Activated CD8-positive, alpha-beta memory T cell treated with anti-CD3 and anti-CD28 coated beads, Interleukin-2, amount 10 ng/mL, durations not matched to agents 7 days and 5 days (primary cell): Measurements from ENCODE around the gene HAPLN2. TPM values are rescaled to one million over a fixed set of nuclear protein-coding genes. Genes with fewer than 3 reads are reported as not detected.

Source experiments
- ATAC-seq: fragments of 150-1000 bp; cut with Tn5 transposase; one replicate; pipeline ENCODE4 v1.10.0; 2021; ENCODE audit warnings: moderate library complexity
- CTCF ChIA-PET: fragments of 350-600 bp; sonication (Branson Sonifier 250); formaldehyde crosslinking; loops from one replicate; lab custom pipeline; 2021; ENCODE audit warnings: antibody characterized with exemption; lab: Charles Lee
- DNase-seq: peaks from one replicate; pipeline ENCODE4 v3.0.0-alpha.2; 2020
- H3K27ac Mint-ChIP-seq: one replicate; pipeline ENCODE4 v1.8.0; 2021; ENCODE audit warnings: mild to moderate bottlenecking, mixed read lengths
- H3K27me3 Mint-ChIP-seq: one replicate; pipeline ENCODE4 v1.8.0; 2021; ENCODE audit warnings: mixed read lengths
- H3K36me3 Mint-ChIP-seq: one replicate; pipeline ENCODE4 v1.8.0; 2021; ENCODE audit warnings: mild to moderate bottlenecking, mixed read lengths
- H3K4me1 Mint-ChIP-seq: one replicate; pipeline ENCODE4 v1.8.0; 2021; ENCODE audit warnings: mixed read lengths
- H3K4me3 Mint-ChIP-seq: one replicate; pipeline ENCODE4 v1.8.0; 2021; ENCODE audit warnings: mild to moderate bottlenecking, moderate library complexity, mixed read lengths
- H3K9me3 Mint-ChIP-seq: one replicate; pipeline ENCODE4 v1.8.0; 2022; ENCODE audit warnings: low read depth, mixed read lengths
- total RNA-seq, 2 experiments: library from RNA; stranded (reverse); gene quantifications; one replicate each; pipeline ENCODE4 v1.2.3, GENCODE V29; 2021

HAPLN2 gene
- total RNA-seq, 2 experiments from 2014 or later = not detected

GRCh38 chr1:156656806-156657740 is 37.9 kb downstream of the HAPLN2 start:
- Mint-ChIP-seq H3K4me3 (peak overlapping the region; percentile 17), H3K36me3 (no peaks in the 10 kb centered on the region), H3K27me3 (peaks cover 51% of the 10 kb centered on the region), H3K27ac (no peak overlapping the region), H3K4me1 (peaks cover 52% of the 10 kb centered on the region), H3K9me3 (no peaks in the 10 kb centered on the region)
- CTCF ChIA-PET = interaction anchor here (0.6 to 12.6 kb wide), 23 partner anchors 8 to 271 kb away, joined by 3 to 340 read pairs (median 5); partner anchors contain the start of genes BCAN, CRABP2, HAPLN2 and ISG20L2
- ATAC-seq (peak; percentile 22), DNase-seq (peak; percentile 78)

- Mint-ChIP-seq H3K27ac (no peak overlapping the region), H3K27me3 (peaks cover 48% of the 10 kb centered on the region), H3K36me3 (no peaks in the 10 kb centered on the region), H3K4me1 (peaks cover 56% of the 10 kb centered on the region), H3K9me3 (no peaks in the 10 kb centered on the region), H3K4me3 (no peak overlapping the region)
- ATAC-seq (no peak), DNase-seq (no peak)
- CTCF ChIA-PET = interaction anchor here (0.6 to 12.6 kb wide), 23 partner anchors 8 to 272 kb away, joined by 3 to 340 read pairs (median 5); partner anchors contain the start of genes BCAN, CRABP2, HAPLN2 and ISG20L2
Measured at GRCh38 chr1:156657741-156658319, 38.6 kb downstream of the HAPLN2 start.

GRCh38 chr1:156658496-156658895 is 39.3 kb downstream of the HAPLN2 start:
- Mint-ChIP-seq H3K4me3 (no peak overlapping the region), H3K9me3 (no peaks in the 10 kb centered on the region), H3K4me1 (peaks cover 59% of the 10 kb centered on the region), H3K36me3 (no peaks in the 10 kb centered on the region), H3K27ac (no peak overlapping the region), H3K27me3 (peaks cover 41% of the 10 kb centered on the region)
- CTCF ChIA-PET = interaction anchor here (0.6 to 12.6 kb wide), 21 partner anchors 8 to 178 kb away, joined by 3 to 340 read pairs (median 5); partner anchors contain the start of genes BCAN, CRABP2, HAPLN2 and ISG20L2
- ATAC-seq (no peak), DNase-seq (no peak)

GRCh38 chr1:156658945-156659574 is 39.8 kb downstream of the HAPLN2 start:
- ATAC-seq (no peak), DNase-seq (no peak)
- CTCF ChIA-PET = interaction anchor here (0.7 to 12.6 kb wide), 31 partner anchors 9 to 273 kb away, joined by 3 to 340 read pairs (median 3); partner anchors contain the start of genes BCAN, CRABP2, HAPLN2 and ISG20L2
- Mint-ChIP-seq H3K4me3 (peak overlapping the region; percentile 82), H3K27ac (peak overlapping the region; percentile 76), H3K27me3 (peaks cover 35% of the 10 kb centered on the region), H3K4me1 (peaks cover 61% of the 10 kb centered on the region), H3K9me3 (no peaks in the 10 kb centered on the region), H3K36me3 (no peaks in the 10 kb centered on the region)

- ATAC-seq = no peak
- CTCF ChIA-PET = interaction anchor here (0.5 to 12.6 kb wide), 30 partner anchors 8 to 511 kb away, joined by 3 to 340 read pairs (median 3); partner anchors contain the start of genes BCAN, CRABP2, HAPLN2 and ISG20L2
- no peaks in the 10 kb centered on the region for H3K9me3 Mint-ChIP-seq
- DNase-seq = no peak
- peak overlapping the region; percentile 76 for H3K27ac Mint-ChIP-seq
- no peaks in the 10 kb centered on the region for H3K36me3 Mint-ChIP-seq
- peak overlapping the region; percentile 82 for H3K4me3 Mint-ChIP-seq
- H3K4me1 Mint-ChIP-seq = peaks cover 64% of the 10 kb centered on the region
- H3K27me3 Mint-ChIP-seq = peaks cover 30% of the 10 kb centered on the region
Measured at GRCh38 chr1:156659661-156659987, 40.4 kb downstream of the HAPLN2 start.

- DNase-seq = peak; percentile 97
- peak; percentile 81 for ATAC-seq
- peaks cover 68% of the 10 kb centered on the region for H3K4me1 Mint-ChIP-seq
- peaks cover 24% of the 10 kb centered on the region for H3K27me3 Mint-ChIP-seq
- no peaks in the 10 kb centered on the region for H3K9me3 Mint-ChIP-seq
- CTCF ChIA-PET = interaction anchor here (0.5 to 12.6 kb wide), 44 partner anchors 8 to 511 kb away, joined by 3 to 340 read pairs (median 4); partner anchors contain the start of genes BCAN, CRABP2, HAPLN2 and ISG20L2
- peak overlapping the region; percentile 82 for H3K4me3 Mint-ChIP-seq
- H3K27ac Mint-ChIP-seq = peak overlapping the region; percentile 95
- H3K36me3 Mint-ChIP-seq = no peaks in the 10 kb centered on the region
Measured at GRCh38 chr1:156659988-156660751, 41.0 kb downstream of the HAPLN2 start.

GRCh38 chr1:156660752-156661112 is 41.5 kb downstream of the HAPLN2 start:
- ATAC-seq (peak; percentile 13), DNase-seq (no peak)
- CTCF ChIA-PET = interaction anchor here (0.8 to 12.6 kb wide), 27 partner anchors 8 to 275 kb away, joined by 3 to 340 read pairs (median 5); partner anchors contain the start of genes BCAN, CRABP2, HAPLN2 and INSRR
- Mint-ChIP-seq H3K4me3 (peak overlapping the region; percentile 82), H3K27ac (peak overlapping the region; percentile 95), H3K9me3 (no peaks in the 10 kb centered on the region), H3K36me3 (no peaks in the 10 kb centered on the region), H3K27me3 (peaks cover 23% of the 10 kb centered on the region), H3K4me1 (peaks cover 73% of the 10 kb centered on the region)

- H3K4me1 Mint-ChIP-seq = peaks cover 68% of the 10 kb centered on the region
- H3K27me3 Mint-ChIP-seq = peaks cover 12% of the 10 kb centered on the region
- CTCF ChIA-PET = interaction anchor here (1.1 to 12.6 kb wide), 11 partner anchors 10 to 277 kb away, joined by 4 to 340 read pairs (median 9); partner anchors contain the start of genes CRABP2, HAPLN2, INSRR and ISG20L2
- H3K4me3 Mint-ChIP-seq = no peak overlapping the region
- ATAC-seq = no peak
- no peak for DNase-seq
- H3K27ac Mint-ChIP-seq = peak overlapping the region; percentile 24
- no peaks in the 10 kb centered on the region for H3K36me3 Mint-ChIP-seq
- no peaks in the 10 kb centered on the region for H3K9me3 Mint-ChIP-seq
Measured at GRCh38 chr1:156662005-156662799, 43.0 kb downstream of the HAPLN2 start.

- H3K36me3 Mint-ChIP-seq = no peaks in the 10 kb centered on the region
- no peak for ATAC-seq
- CTCF ChIA-PET = interaction anchor here (2.3 to 12.6 kb wide), 3 partner anchors 25 to 197 kb away, joined by 9 to 340 read pairs (median 10); partner anchors contain the start of genes HAPLN2, INSRR and NTRK1
- H3K27me3 Mint-ChIP-seq = peaks cover 8% of the 10 kb centered on the region
- peaks cover 63% of the 10 kb centered on the region for H3K4me1 Mint-ChIP-seq
- no peak for DNase-seq
- H3K27ac Mint-ChIP-seq = peak overlapping the region; percentile 14
- no peaks in the 10 kb centered on the region for H3K9me3 Mint-ChIP-seq
- H3K4me3 Mint-ChIP-seq = no peak overlapping the region
Measured at GRCh38 chr1:156662800-156663055, 43.5 kb downstream of the HAPLN2 start.

- CTCF ChIA-PET = interaction anchor here (12.6 kb wide), 1 partner anchor 38 kb away, joined by 340 read pairs; the partner anchor contains the start of gene HAPLN2
- DNase-seq = no peak
- no peak for ATAC-seq
- Mint-ChIP-seq H3K27me3 (peaks cover 8% of the 10 kb centered on the region), H3K9me3 (no peaks in the 10 kb centered on the region), H3K36me3 (no peaks in the 10 kb centered on the region), H3K27ac (peak overlapping the region; percentile 14), H3K4me1 (peaks cover 59% of the 10 kb centered on the region), H3K4me3 (no peak overlapping the region)
Measured at GRCh38 chr1:156663178-156663577, 44.0 kb downstream of the HAPLN2 start.

GRCh38 chr1:156664046-156664766 is 45.0 kb downstream of the HAPLN2 start:
- no peaks in the 10 kb centered on the region for H3K9me3 Mint-ChIP-seq

More at GRCh38 chr1:156664046-156664766, 45.0 kb downstream of the HAPLN2 start:
- Mint-ChIP-seq H3K4me3 (no peak overlapping the region), H3K27me3 (peaks cover 8% of the 10 kb centered on the region), H3K27ac (no peak overlapping the region), H3K4me1 (peaks cover 49% of the 10 kb centered on the region), H3K36me3 (no peaks in the 10 kb centered on the region)
- ATAC-seq (no peak), DNase-seq (no peak)
- CTCF ChIA-PET = interaction anchor here (1.3 to 12.6 kb wide), 5 partner anchors 12 to 62 kb away, joined by 3 to 340 read pairs (median 14); partner anchors contain the start of gene HAPLN2
